Body of pancreas (tissue), 4 donors: ENCODE data around the gene TTC24. TPM values are rescaled to one million over a fixed set of nuclear protein-coding genes. Genes with fewer than 3 reads are reported as not detected.

Experiments used
- ATAC-seq: fragments of 150-250 bp; one replicate; pipeline ENCODE4 v1.9.1; 2016
- DNase-seq, 4 donors: peaks; one replicate each; pipeline ENCODE4 v3.0.0-alpha.2; 2019
- H3K27ac ChIP-seq, 4 donors: fragments of 200-600 bp; sonication (generic); 1 replicate in 3 of 4; 2 replicates in 1 of 4; pipeline versions ENCODE4 v1.5.1 to v1.6.1; 2016 to 2019; ENCODE audit warnings: mild to moderate bottlenecking in 1 of 4, mixed read lengths in 1 of 4, moderate library complexity in 1 of 4
- H3K27me3 ChIP-seq, 2 donors: fragments of 200-600 bp; sonication (generic); one replicate each; pipeline ENCODE4 v1.6.0; 2016; ENCODE audit warnings: mild to moderate bottlenecking in 1 of 2
- H3K36me3 ChIP-seq, 2 donors: fragments of 200-600 bp; sonication (generic); replicated peaks in 1 of 2; 2 replicates each; pipeline ENCODE4 v1.5.1; 2016; ENCODE audit warnings: low read depth in 2 of 2; ENCODE audit not compliant: insufficient read depth in 1 of 2
- H3K4me1 ChIP-seq: fragments of 200-600 bp; sonication (generic); one replicate; pipeline ENCODE4 v1.6.0; 2016
- H3K4me3 ChIP-seq, 2 donors: fragments of 200-600 bp; sonication (generic); 1 replicate in 1 of 2; 2 replicates in 1 of 2; pipeline ENCODE4 v1.5.1; 2016 to 2019
- H3K9me3 ChIP-seq, 3 donors: fragments of 200-600 bp; sonication (generic); 1 replicate in 2 of 3; 2 replicates in 1 of 3; pipeline ENCODE4 v1.5.1; 2016
- POLR2A ChIP-seq, 3 donors: fragments of 450-650 bp; IDR thresholded peaks; one replicate each; pipeline ENCODE4 v1.6.1; 2016; ENCODE audit warnings: antibody characterized with exemption in 3 of 3, mild to moderate bottlenecking in 2 of 3
- WGBS, 2 donors: methylation state at CpG; one replicate each; pipeline ENCODE4 v1.1.5; 2017; 5-methylcytosine and 5-hydroxymethylcytosine counted together
- intact Hi-C: fragments of 100-400 bp; cut with DNase I; formaldehyde crosslinking; loops from one replicate; pipeline ENCODE4 v1.15.1; 2023
- total RNA-seq, 2 donors: library from RNA; depleted of rRNA; stranded (reverse); fragments of >200 nt; gene quantifications; one replicate each; pipeline ENCODE4 v1.1.0, GENCODE V29; 2016
- TF ChIP-seq, protein P1 (sequence below), 7 experiments: fragments of 450-650 bp in 4 of 7; fragments of 200-600 bp in 3 of 7; sonication (generic) in 3 of 7; IDR thresholded peaks; one replicate each; pipeline ENCODE4 v1.5.1; 2016 to 2019; ENCODE audit warnings: antibody characterized with exemption in 7 of 7

Gene TTC24
- total RNA-seq, 2 donors from 2014 or later: not detected

DNA sequence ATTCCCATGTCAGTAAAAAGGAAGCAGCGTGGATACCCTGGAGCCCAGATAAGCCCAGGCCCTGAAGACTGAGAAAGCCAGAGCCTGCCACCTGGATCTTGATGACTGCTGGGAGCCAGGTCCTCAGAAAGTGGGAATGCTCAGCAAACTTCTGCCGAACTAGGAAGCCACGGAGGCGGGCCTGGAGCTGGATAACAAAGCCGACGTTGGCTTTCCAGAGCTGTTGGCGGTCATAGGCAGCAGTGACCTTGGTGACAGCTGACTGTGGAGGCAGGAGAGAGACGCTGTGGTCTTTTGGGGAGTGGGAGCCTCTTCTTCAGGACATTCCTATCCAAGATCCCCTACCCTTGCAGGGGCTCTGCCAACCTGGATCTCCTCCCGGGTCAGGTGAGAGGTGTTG, 31.5 kb upstream of the TTC24 start:
- intact Hi-C loops: no loop called here
- DNase-seq (peak; percentile 28 to 60 (median 53)), ATAC-seq (peak; percentile 45)
- H3K36me3 ChIP-seq: no peaks in the 10 kb centered on the region
- H3K4me1 ChIP-seq: peaks cover 16% of the 10 kb centered on the region
- no peak overlapping the region for H3K27ac ChIP-seq
- no peaks in the 10 kb centered on the region for H3K9me3 ChIP-seq
- H3K4me3 ChIP-seq: no peak overlapping the region
- 38 to 48% methylated on average over 8 to 9 of the region's 9 CpGs for WGBS, 2 donors
- no peaks in the 10 kb centered on the region for H3K27me3 ChIP-seq
- TF ChIP-seq, protein P1, sequence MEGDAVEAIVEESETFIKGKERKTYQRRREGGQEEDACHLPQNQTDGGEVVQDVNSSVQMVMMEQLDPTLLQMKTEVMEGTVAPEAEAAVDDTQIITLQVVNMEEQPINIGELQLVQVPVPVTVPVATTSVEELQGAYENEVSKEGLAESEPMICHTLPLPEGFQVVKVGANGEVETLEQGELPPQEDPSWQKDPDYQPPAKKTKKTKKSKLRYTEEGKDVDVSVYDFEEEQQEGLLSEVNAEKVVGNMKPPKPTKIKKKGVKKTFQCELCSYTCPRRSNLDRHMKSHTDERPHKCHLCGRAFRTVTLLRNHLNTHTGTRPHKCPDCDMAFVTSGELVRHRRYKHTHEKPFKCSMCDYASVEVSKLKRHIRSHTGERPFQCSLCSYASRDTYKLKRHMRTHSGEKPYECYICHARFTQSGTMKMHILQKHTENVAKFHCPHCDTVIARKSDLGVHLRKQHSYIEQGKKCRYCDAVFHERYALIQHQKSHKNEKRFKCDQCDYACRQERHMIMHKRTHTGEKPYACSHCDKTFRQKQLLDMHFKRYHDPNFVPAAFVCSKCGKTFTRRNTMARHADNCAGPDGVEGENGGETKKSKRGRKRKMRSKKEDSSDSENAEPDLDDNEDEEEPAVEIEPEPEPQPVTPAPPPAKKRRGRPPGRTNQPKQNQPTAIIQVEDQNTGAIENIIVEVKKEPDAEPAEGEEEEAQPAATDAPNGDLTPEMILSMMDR (IDR thresholded peaks at IDR 0.05): no peak
- no peak for TF ChIP-seq POLR2A (IDR thresholded peaks at IDR 0.05)

DNA sequence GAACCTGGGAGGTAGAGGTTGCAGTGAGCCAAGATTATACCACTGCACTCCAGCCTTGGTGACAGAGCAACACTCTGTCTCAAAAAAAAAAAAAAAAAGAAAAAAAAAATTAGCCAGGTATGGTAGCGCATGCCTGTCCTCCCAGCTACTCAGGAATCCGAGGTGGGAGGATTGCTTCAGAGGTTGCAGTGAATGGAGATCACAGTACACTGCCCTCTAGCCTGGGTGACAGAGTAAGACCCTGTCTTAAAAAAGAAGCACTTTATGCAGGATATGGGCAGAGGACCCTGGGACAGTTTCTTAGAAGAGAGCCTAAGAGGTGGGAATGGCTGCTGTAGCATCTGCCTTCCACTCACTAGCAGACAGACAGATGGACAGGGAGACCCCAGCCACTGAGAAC, 30.1 kb upstream of the TTC24 start:
- H3K27ac ChIP-seq: no peak overlapping the region
- DNase-seq: no peak
- no peak for ATAC-seq
- no peak for TF ChIP-seq POLR2A (IDR thresholded peaks at IDR 0.05)
- TF ChIP-seq, protein P1 (IDR thresholded peaks at IDR 0.05): no peak
- peaks cover 16% of the 10 kb centered on the region for H3K4me1 ChIP-seq
- 69 to 73% methylated on average over 2 of the region's 2 CpGs for WGBS, 2 donors
- H3K36me3 ChIP-seq: no peaks in the 10 kb centered on the region
- intact Hi-C loops: no loop called here
- no peaks in the 10 kb centered on the region for H3K9me3 ChIP-seq
- H3K27me3 ChIP-seq: no peaks in the 10 kb centered on the region
- H3K4me3 ChIP-seq: no peak overlapping the region

DNA sequence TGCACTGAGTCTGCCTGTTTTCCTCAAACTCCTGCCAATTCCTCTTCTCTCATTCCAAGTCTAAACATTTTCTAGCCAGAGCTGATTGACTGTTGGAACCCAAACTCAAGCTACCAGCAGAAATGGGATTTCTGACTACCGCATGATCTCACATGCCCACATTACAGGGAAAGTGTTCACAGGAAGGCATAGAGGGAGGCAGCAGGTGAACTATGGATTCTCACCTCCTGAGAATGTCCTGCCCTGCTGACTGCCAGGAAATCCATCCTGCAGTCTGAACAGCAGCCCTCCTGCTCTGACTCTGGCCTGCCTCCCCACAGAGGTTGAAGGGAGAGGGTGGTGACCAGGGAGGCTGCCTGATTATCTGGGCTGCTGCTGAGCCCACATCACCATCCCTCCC, 29.7 kb upstream of the TTC24 start:
- Histone ChIP-seq H3K9me3 (no peaks in the 10 kb centered on the region), H3K4me3 (no peak overlapping the region), H3K36me3 (no peaks in the 10 kb centered on the region), H3K4me1 (peaks cover 16% of the 10 kb centered on the region), H3K27me3 (no peaks in the 10 kb centered on the region), H3K27ac (no peak overlapping the region)
- 100% methylated on average over 1 of the region's 1 CpG for WGBS, 2 donors
- ATAC-seq (no peak), DNase-seq (no peak)
- intact Hi-C loops: no loop called here
- TF ChIP-seq, protein P1 (IDR thresholded peaks at IDR 0.05): no peak
- TF ChIP-seq POLR2A (IDR thresholded peaks at IDR 0.05): no peak

DNA sequence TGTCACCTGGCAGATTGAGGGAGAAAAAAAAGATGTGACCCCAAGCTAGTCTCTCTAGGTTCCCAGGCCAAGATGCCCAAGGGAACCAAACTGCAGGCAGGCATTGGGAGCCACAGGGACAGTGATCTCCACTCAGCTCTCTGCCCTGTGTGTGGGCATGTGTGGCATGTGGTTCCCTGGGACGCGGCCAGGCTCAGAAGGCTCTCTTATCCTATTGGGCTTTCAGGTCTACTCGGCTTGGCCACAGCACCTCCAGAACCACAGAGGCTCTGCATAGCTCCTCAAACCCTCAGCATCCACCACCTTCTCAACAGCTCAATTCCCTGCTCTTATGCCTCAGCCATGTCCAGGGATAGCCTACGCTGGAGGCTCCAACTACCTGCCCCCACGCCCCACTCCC, 29.2 kb upstream of the TTC24 start:
- no peak overlapping the region for H3K27ac ChIP-seq
- no peaks in the 10 kb centered on the region for H3K9me3 ChIP-seq
- intact Hi-C loops: no loop called here
- H3K4me3 ChIP-seq: no peak overlapping the region
- H3K27me3 ChIP-seq: no peaks in the 10 kb centered on the region
- peak in 3 of 4 donors; percentile 14 to 42 (median 21) for DNase-seq
- peaks cover 16% of the 10 kb centered on the region for H3K4me1 ChIP-seq
- TF ChIP-seq, protein P1 (IDR thresholded peaks at IDR 0.05): no peak
- no peak for TF ChIP-seq POLR2A (IDR thresholded peaks at IDR 0.05)
- no peaks in the 10 kb centered on the region for H3K36me3 ChIP-seq
- ATAC-seq: no peak
- WGBS, 2 donors: 56 to 70% methylated on average over 5 of the region's 5 CpGs

GRCh38 chr1:156551066-156551643, 28.4 kb upstream of the TTC24 start:
- WGBS, 2 donors: 58 to 61% methylated on average over 3 of the region's 3 CpGs
- no peaks in the 10 kb centered on the region for H3K9me3 ChIP-seq
- peaks cover 16% of the 10 kb centered on the region for H3K4me1 ChIP-seq
- no peak for TF ChIP-seq POLR2A (IDR thresholded peaks at IDR 0.05)
- TF ChIP-seq, protein P1 (IDR thresholded peaks at IDR 0.05): no peak
- ATAC-seq (peak; percentile 15), DNase-seq (peak in 1 of 4 donors; percentile 13)
- no peaks in the 10 kb centered on the region for H3K36me3 ChIP-seq
- no peaks in the 10 kb centered on the region for H3K27me3 ChIP-seq
- intact Hi-C loops: no loop called here
- H3K27ac ChIP-seq: no peak overlapping the region
- no peak overlapping the region for H3K4me3 ChIP-seq
